ENCODE data around the gene ZNF827. TPM values are rescaled to one million over a fixed set of nuclear protein-coding genes. Genes with fewer than 3 reads are reported as not detected.

The ZNF827 gene
- polyA plus RNA-seq, 1 donor (not counting 4 experiments of a cell fraction or from before 2014, with no cell fraction given) = 4.7 TPM

DNA sequence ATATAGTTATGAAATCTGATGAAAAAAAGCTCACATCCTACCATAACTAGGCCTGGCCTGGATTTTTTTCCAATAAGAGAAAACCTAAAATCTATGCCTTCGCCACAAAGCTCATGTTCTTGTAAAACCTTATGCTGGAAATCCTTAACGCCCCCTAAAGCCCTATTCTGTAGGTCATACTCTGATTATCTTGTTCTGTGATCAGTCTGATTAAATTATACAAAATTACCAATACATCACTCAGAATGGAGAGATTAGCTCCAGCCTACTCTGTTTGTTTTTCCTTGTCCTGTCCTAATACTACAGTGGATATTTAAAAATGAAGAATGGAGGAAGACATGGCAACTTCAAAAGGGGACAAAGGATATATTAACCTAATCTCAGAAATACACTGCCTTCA is 7.2 kb downstream of the ZNF827 start:
- peaks cover 47% of the 10 kb centered on the region for H3K79me2 ChIP-seq (ENCODE audit: control insufficient read depth, insufficient read depth, low read length)
- no peak overlapping the region for H3K4me2 ChIP-seq (ENCODE audit: control insufficient read depth, extremely low read depth, insufficient read depth, low read depth, low read length)
- FAIRE-seq = no peak
- no peak for DNase-seq (ENCODE audit: low read depth, low spot score)
- no peaks in the 10 kb centered on the region for H4K20me1 ChIP-seq (ENCODE audit: control insufficient read depth, extremely low read depth, insufficient read depth, low read length)
- H2AFZ ChIP-seq (ENCODE audit: control insufficient read depth, low read length) = no peak overlapping the region
- no peaks in the 10 kb centered on the region for H3K36me3 ChIP-seq (ENCODE audit: control insufficient read depth in 2 of 2, extremely low read depth in 1 of 2, insufficient read depth in 2 of 2, low read length in 2 of 2)
- TF ChIP-seq, protein P1, sequence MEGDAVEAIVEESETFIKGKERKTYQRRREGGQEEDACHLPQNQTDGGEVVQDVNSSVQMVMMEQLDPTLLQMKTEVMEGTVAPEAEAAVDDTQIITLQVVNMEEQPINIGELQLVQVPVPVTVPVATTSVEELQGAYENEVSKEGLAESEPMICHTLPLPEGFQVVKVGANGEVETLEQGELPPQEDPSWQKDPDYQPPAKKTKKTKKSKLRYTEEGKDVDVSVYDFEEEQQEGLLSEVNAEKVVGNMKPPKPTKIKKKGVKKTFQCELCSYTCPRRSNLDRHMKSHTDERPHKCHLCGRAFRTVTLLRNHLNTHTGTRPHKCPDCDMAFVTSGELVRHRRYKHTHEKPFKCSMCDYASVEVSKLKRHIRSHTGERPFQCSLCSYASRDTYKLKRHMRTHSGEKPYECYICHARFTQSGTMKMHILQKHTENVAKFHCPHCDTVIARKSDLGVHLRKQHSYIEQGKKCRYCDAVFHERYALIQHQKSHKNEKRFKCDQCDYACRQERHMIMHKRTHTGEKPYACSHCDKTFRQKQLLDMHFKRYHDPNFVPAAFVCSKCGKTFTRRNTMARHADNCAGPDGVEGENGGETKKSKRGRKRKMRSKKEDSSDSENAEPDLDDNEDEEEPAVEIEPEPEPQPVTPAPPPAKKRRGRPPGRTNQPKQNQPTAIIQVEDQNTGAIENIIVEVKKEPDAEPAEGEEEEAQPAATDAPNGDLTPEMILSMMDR (optimal IDR thresholded peaks at IDR 0.05 in 1 of 3, IDR thresholded peaks at IDR 0.05 in 1 of 3, conservative IDR thresholded peaks at IDR 0.05 in 1 of 3; ENCODE audit: extremely low read depth in 1 of 3, insufficient read depth in 2 of 3, low read length in 3 of 3) = no peak
- TF ChIP-seq EZH2 (IDR thresholded peaks at IDR 0.05; ENCODE audit: low read length) = no peak
- H3K27ac ChIP-seq (ENCODE audit: control insufficient read depth, insufficient read depth, low read length) = no peak overlapping the region
- H3K27me3 ChIP-seq (ENCODE audit: control insufficient read depth, extremely low read depth, insufficient read depth, low read length) = no peaks in the 10 kb centered on the region
- peaks cover 8% of the 10 kb centered on the region for H3K4me1 ChIP-seq (ENCODE audit: control insufficient read depth, extremely low read depth, insufficient read depth, low read length)
- no peaks in the 10 kb centered on the region for H3K9me1 ChIP-seq (ENCODE audit: control insufficient read depth, extremely low read depth, insufficient read depth, low read length)
- no peak overlapping the region for H3K4me3 ChIP-seq (ENCODE audit: control insufficient read depth in 2 of 3, extremely low read depth in 1 of 3, insufficient read depth in 2 of 3, low read depth in 1 of 3, low read length in 3 of 3)
- dilution Hi-C loops (cut with MboI; ENCODE audit: extremely low pct_ligation_motif_present, low sequenced_read_pairs) = no loop called here
- no peak overlapping the region for H3K9ac ChIP-seq (ENCODE audit: control insufficient read depth, extremely low read depth, insufficient read depth, low read length)
- no peaks in the 10 kb centered on the region for H3K9me3 ChIP-seq (ENCODE audit: control insufficient read depth, low read depth, low read length)

DNA sequence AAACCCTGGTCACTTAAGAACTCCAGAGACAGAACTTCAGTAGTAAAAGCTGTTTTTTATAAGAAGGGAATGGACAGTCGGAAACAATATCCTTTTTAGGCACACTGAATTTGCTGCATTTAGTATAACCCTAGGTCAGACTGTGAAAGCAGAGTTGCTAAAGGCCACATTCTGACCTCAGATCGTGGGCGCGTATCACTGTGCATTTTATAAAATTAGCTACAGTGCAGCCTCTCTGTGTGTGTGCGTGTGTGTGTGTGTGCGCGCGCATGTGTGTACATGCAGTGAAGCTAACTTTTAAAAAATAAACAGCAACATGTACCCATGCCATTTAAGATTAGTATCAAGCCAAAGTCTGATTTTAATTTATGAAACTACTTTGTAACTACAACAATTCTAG is 8.0 kb downstream of the ZNF827 start:
- DNase-seq (ENCODE audit: low read depth, low spot score) = no peak
- no peak for FAIRE-seq
- dilution Hi-C loops (cut with MboI; ENCODE audit: extremely low pct_ligation_motif_present, low sequenced_read_pairs) = no loop called here
- no peak for TF ChIP-seq EZH2 (IDR thresholded peaks at IDR 0.05; ENCODE audit: low read length)
- TF ChIP-seq, protein P1 (optimal IDR thresholded peaks at IDR 0.05 in 1 of 3, IDR thresholded peaks at IDR 0.05 in 1 of 3, conservative IDR thresholded peaks at IDR 0.05 in 1 of 3; ENCODE audit: extremely low read depth in 1 of 3, insufficient read depth in 2 of 3, low read length in 3 of 3) = no peak
- Histone ChIP-seq H3K9me1 (ENCODE audit: control insufficient read depth, extremely low read depth, insufficient read depth, low read length) (no peaks in the 10 kb centered on the region), H2AFZ (ENCODE audit: control insufficient read depth, low read length) (no peak overlapping the region), H3K9me3 (ENCODE audit: control insufficient read depth, low read depth, low read length) (no peaks in the 10 kb centered on the region), H3K4me2 (ENCODE audit: control insufficient read depth, extremely low read depth, insufficient read depth, low read depth, low read length) (no peak overlapping the region), H3K27me3 (ENCODE audit: control insufficient read depth, extremely low read depth, insufficient read depth, low read length) (no peaks in the 10 kb centered on the region), H4K20me1 (ENCODE audit: control insufficient read depth, extremely low read depth, insufficient read depth, low read length) (no peaks in the 10 kb centered on the region), H3K36me3 (ENCODE audit: control insufficient read depth in 2 of 2, extremely low read depth in 1 of 2, insufficient read depth in 2 of 2, low read length in 2 of 2) (no peaks in the 10 kb centered on the region), H3K9ac (ENCODE audit: control insufficient read depth, extremely low read depth, insufficient read depth, low read length) (no peak overlapping the region), H3K27ac (ENCODE audit: control insufficient read depth, insufficient read depth, low read length) (no peak overlapping the region), H3K4me1 (ENCODE audit: control insufficient read depth, extremely low read depth, insufficient read depth, low read length) (peaks cover 4% of the 10 kb centered on the region), H3K4me3 (ENCODE audit: control insufficient read depth in 2 of 3, extremely low read depth in 1 of 3, insufficient read depth in 2 of 3, low read depth in 1 of 3, low read length in 3 of 3) (no peak overlapping the region), H3K79me2 (ENCODE audit: control insufficient read depth, insufficient read depth, low read length) (peaks cover 43% of the 10 kb centered on the region)
